Activated gamma-delta T cell treated with Interleukin-2 at 50 U/mL for 16 hours (primary cell): ENCODE data around the gene UBE2Z.
A peak's percentile ranks its signal among the peaks of the same experiment; 100 is the strongest.
"Not testable (repeated sequence)": the region's sequence is repeated elsewhere in the genome, so short reads cannot be mapped to it uniquely, and the experiment has no call there.

Source experiments
- DNase-seq: peaks from one replicate; pipeline ENCODE4 v3.0.0-alpha.2; 2020

The UBE2Z gene

GRCh38 chr17:48905987-48906515 lies 2.2 kb upstream of the UBE2Z start:
- DNase-seq: no peak

- DNase-seq: no peak
Measured at GRCh38 chr17:48907713-48908046, 527 bp upstream of the UBE2Z start.

GRCh38 chr17:48908853-48909394 lies 717 bp downstream of the UBE2Z start:
- DNase-seq: peak; percentile 80

- no peak for DNase-seq
Measured at GRCh38 chr17:48909783-48910182, 1.6 kb downstream of the UBE2Z start.

GRCh38 chr17:48910370-48910769 lies 2.2 kb downstream of the UBE2Z start:
- no peak for DNase-seq

GRCh38 chr17:48912476-48912875 lies 4.3 kb downstream of the UBE2Z start:
- DNase-seq: no peak

- no peak for DNase-seq
Measured at GRCh38 chr17:48915459-48916282, 7.5 kb downstream of the UBE2Z start.

- no peak for DNase-seq
Measured at GRCh38 chr17:48925251-48925990, 17.2 kb downstream of the UBE2Z start.

GRCh38 chr17:48925991-48926342 lies 17.8 kb downstream of the UBE2Z start:
- no peak for DNase-seq

GRCh38 chr17:48927978-48928745 lies 20.0 kb downstream of the UBE2Z start:
- DNase-seq: no peak

GRCh38 chr17:48928876-48929811 lies 20.9 kb downstream of the UBE2Z start:
- no peak for DNase-seq

- DNase-seq: no peak
Measured at GRCh38 chr17:48929812-48930165, 21.6 kb downstream of the UBE2Z start.

- DNase-seq: no peak
Measured at GRCh38 chr17:48930435-48930873, 22.2 kb downstream of the UBE2Z start.

- no peak for DNase-seq
Measured at GRCh38 chr17:48933035-48933434, 24.8 kb downstream of the UBE2Z start.

- peak; percentile 90 for DNase-seq
Measured at GRCh38 chr17:48944515-48945260, 36.5 kb downstream of the UBE2Z start, which contains the start of gene SNF8. Gene SNF8, minus strand, starts transcription at chr17:48944842. Its CDS starts 108 bp downstream, at chr17:48944734.

- not testable (repeated sequence) for DNase-seq
Measured at GRCh38 chr17:48945261-48945651, 37.0 kb downstream of the UBE2Z start.

GRCh38 chr17:48951572-48951971 lies 43.4 kb downstream of the UBE2Z start:
- no peak for DNase-seq

- no peak for DNase-seq
Measured at GRCh38 chr17:48952904-48953303, 44.7 kb downstream of the UBE2Z start.

- DNase-seq: no peak
Measured at GRCh38 chr17:48954300-48954755, 46.1 kb downstream of the UBE2Z start.

- no peak for DNase-seq
Measured at GRCh38 chr17:48960834-48961515, 52.8 kb downstream of the UBE2Z start.
